Measurements from ENCODE around the gene PPP2R3C.
"Not testable (repeated sequence)": the region's sequence is repeated elsewhere in the genome, so short reads cannot be mapped to it uniquely, and the experiment has no call there.

- TF ChIP-seq, protein P1, sequence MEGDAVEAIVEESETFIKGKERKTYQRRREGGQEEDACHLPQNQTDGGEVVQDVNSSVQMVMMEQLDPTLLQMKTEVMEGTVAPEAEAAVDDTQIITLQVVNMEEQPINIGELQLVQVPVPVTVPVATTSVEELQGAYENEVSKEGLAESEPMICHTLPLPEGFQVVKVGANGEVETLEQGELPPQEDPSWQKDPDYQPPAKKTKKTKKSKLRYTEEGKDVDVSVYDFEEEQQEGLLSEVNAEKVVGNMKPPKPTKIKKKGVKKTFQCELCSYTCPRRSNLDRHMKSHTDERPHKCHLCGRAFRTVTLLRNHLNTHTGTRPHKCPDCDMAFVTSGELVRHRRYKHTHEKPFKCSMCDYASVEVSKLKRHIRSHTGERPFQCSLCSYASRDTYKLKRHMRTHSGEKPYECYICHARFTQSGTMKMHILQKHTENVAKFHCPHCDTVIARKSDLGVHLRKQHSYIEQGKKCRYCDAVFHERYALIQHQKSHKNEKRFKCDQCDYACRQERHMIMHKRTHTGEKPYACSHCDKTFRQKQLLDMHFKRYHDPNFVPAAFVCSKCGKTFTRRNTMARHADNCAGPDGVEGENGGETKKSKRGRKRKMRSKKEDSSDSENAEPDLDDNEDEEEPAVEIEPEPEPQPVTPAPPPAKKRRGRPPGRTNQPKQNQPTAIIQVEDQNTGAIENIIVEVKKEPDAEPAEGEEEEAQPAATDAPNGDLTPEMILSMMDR (conservative IDR thresholded peaks at IDR 0.05; ENCODE audit: low read length) = not testable (repeated sequence)
- TF ChIP-seq EZH2phosphoT487 (IDR thresholded peaks at IDR 0.05; ENCODE audit: borderline replicate concordance) = not testable (repeated sequence)
These were observed 83.5 kb downstream of the PPP2R3C start for GRCh38 chr14:35038312-35038711.

Measured in Loucy (cell line).